ENCODE data around the gene YBX3. TPM values are rescaled to one million over a fixed set of nuclear protein-coding genes. Genes with fewer than 3 reads are reported as not detected.

The YBX3 gene
- total RNA-seq = 256 TPM

GRCh38 chr12:10722905-10723746, at the start of gene YBX3:
Gene YBX3, minus strand, starts transcription at chr12:10723323. Its CDS starts 212 bp downstream, at chr12:10723111.

GRCh38 chr12:10673659-10674384, 49.3 kb downstream of the YBX3 start, which contains the start of gene STYK1:
Gene STYK1, minus strand, starts transcription at chr12:10674052. Its CDS starts 39,434 bp downstream, at chr12:10634618.

Other genes starting within 250 kb of the YBX3 start
- 0.47 TPM for gene EIF2S3B, start 217.4 kb downstream of the YBX3 start, total RNA-seq
- 22.4 TPM for gene MAGOHB, start 109.7 kb downstream of the YBX3 start, total RNA-seq
- 1.1 TPM for gene STYK1, start 49.3 kb downstream of the YBX3 start, total RNA-seq
- not detected for gene TAS2R7, start 79.3 kb upstream of the YBX3 start, total RNA-seq
- gene TAS2R8, start 84.0 kb upstream of the YBX3 start, total RNA-seq = 0.18 TPM
- not detected for gene TAS2R9, start 86.8 kb upstream of the YBX3 start, total RNA-seq
- 1.6 TPM for gene TAS2R10, start 103.0 kb upstream of the YBX3 start, total RNA-seq
- gene PRR4, start 126.2 kb upstream of the YBX3 start, total RNA-seq = 7.2 TPM
- gene PRH1, start 160.9 kb upstream of the YBX3 start, total RNA-seq = 67.3 TPM
- gene TAS2R13, start 186.2 kb upstream of the YBX3 start, total RNA-seq = 5.3 TPM
- 0.70 TPM for gene PRH2, start 205.9 kb upstream of the YBX3 start, total RNA-seq
- 8.2 TPM for gene TAS2R14, start 215.9 kb upstream of the YBX3 start, total RNA-seq

Measured in metanephros (tissue), 1 donor.